Loucy (cell line): ENCODE data around the gene BTRC.
A peak's percentile ranks its signal among the peaks of the same experiment; 100 is the strongest.

Experiments used
- H2AFZ ChIP-seq: fragments of 200-600 bp; sonication (generic); 2 replicates; pipeline ENCODE4 v1.6.0; 2016; ENCODE audit warnings: antibody characterized with exemption, mild to moderate bottlenecking, low read length, moderate library complexity
- H3F3A ChIP-seq: fragments of 200-600 bp; 2 replicates; pipeline ENCODE4 v1.6.0; 2016; ENCODE audit warnings: antibody characterized with exemption, low read depth, mild to moderate bottlenecking
- H3K27me3 ChIP-seq: fragments of 200-600 bp; sonication (generic); 2 replicates; pipeline ENCODE4 v1.6.1; 2014; ENCODE audit warnings: low read length, mild to moderate bottlenecking; ENCODE audit not compliant: insufficient read depth, poor library complexity, severe bottlenecking
- H3K36me3 ChIP-seq: fragments of 200-600 bp; sonication (generic); 2 replicates; pipeline ENCODE4 v1.6.1; 2016; ENCODE audit warnings: low read length; ENCODE audit not compliant: insufficient read depth
- H3K4me1 ChIP-seq: fragments of 200-600 bp; sonication (generic); 2 replicates; pipeline ENCODE4 v1.5.1; 2014; ENCODE audit warnings: low read length, mild to moderate bottlenecking; ENCODE audit not compliant: insufficient read depth, poor library complexity, severe bottlenecking
- H3K4me2 ChIP-seq: fragments of 200-600 bp; sonication (generic); 2 replicates; pipeline ENCODE4 v1.6.0; 2014; ENCODE audit warnings: antibody characterized with exemption, low read length, low read depth, mild to moderate bottlenecking; ENCODE audit not compliant: poor library complexity, severe bottlenecking
- H3K4me3 ChIP-seq: fragments of 200-600 bp; sonication (generic); 2 replicates; pipeline ENCODE4 v1.5.1; 2014; ENCODE audit warnings: low read length, mild to moderate bottlenecking, mixed read lengths; ENCODE audit not compliant: poor library complexity, severe bottlenecking
- H3K79me2 ChIP-seq: fragments of 200-600 bp; sonication (generic); 2 replicates; pipeline ENCODE4 v1.6.1; 2014; ENCODE audit warnings: low read length; ENCODE audit not compliant: insufficient read depth
- H3K9ac ChIP-seq: fragments of 200-600 bp; sonication (generic); 2 replicates; pipeline ENCODE4 v1.6.0; 2014; ENCODE audit warnings: mild to moderate bottlenecking, low read depth, low read length, moderate library complexity; ENCODE audit not compliant: poor library complexity, severe bottlenecking
- H3K9me2 ChIP-seq: fragments of 200-600 bp; sonication (generic); replicated peaks from 2 replicates; pipeline ENCODE4 v1.6.1; 2016; ENCODE audit warnings: low read depth, low read length, mixed read lengths
- H3K9me3 ChIP-seq: fragments of 200-600 bp; sonication (generic); 2 replicates; pipeline ENCODE4 v1.6.1; 2014; ENCODE audit warnings: mild to moderate bottlenecking, antibody characterized with exemption, low read length, low read depth; ENCODE audit not compliant: insufficient read depth
- H4K20me1 ChIP-seq: fragments of 200-600 bp; sonication (generic); 2 replicates; pipeline ENCODE4 v1.6.0; 2014; ENCODE audit warnings: antibody characterized with exemption, low read length, mild to moderate bottlenecking; ENCODE audit not compliant: insufficient read depth, poor library complexity, severe bottlenecking
- EZH2phosphoT487 ChIP-seq: fragments of 200-600 bp; IDR thresholded peaks from 2 replicates; pipeline ENCODE4 v1.6.1; 2018; ENCODE audit warnings: antibody characterized with exemption, mild to moderate bottlenecking, moderate library complexity, borderline replicate concordance
- TF ChIP-seq, protein P1 (sequence below): fragments of 200-600 bp; sonication (generic); conservative IDR thresholded peaks from 2 replicates; pipeline ENCODE4 v1.5.1; 2014; ENCODE audit warnings: mild to moderate bottlenecking, antibody characterized with exemption, low read length

BTRC gene

GRCh38 chr10:101375076-101375475, 21.1 kb downstream of the BTRC start:
- Histone ChIP-seq H3K4me1 (peaks cover 12% of the 10 kb centered on the region), H2AFZ (no peak overlapping the region), H3K4me3 (no peak overlapping the region), H3K9ac (no peak overlapping the region), H3K36me3 (no peaks in the 10 kb centered on the region), H3K9me3 (no peaks in the 10 kb centered on the region), H3K27me3 (no peaks in the 10 kb centered on the region), H4K20me1 (no peaks in the 10 kb centered on the region), H3K9me2 (no peaks in the 10 kb centered on the region), H3F3A (no peaks in the 10 kb centered on the region), H3K4me2 (peak overlapping the region; percentile 31), H3K79me2 (peaks cover 24% of the 10 kb centered on the region; the same call in 1 of the 2 replicates)
- TF ChIP-seq EZH2phosphoT487: no peak
- TF ChIP-seq, protein P1, sequence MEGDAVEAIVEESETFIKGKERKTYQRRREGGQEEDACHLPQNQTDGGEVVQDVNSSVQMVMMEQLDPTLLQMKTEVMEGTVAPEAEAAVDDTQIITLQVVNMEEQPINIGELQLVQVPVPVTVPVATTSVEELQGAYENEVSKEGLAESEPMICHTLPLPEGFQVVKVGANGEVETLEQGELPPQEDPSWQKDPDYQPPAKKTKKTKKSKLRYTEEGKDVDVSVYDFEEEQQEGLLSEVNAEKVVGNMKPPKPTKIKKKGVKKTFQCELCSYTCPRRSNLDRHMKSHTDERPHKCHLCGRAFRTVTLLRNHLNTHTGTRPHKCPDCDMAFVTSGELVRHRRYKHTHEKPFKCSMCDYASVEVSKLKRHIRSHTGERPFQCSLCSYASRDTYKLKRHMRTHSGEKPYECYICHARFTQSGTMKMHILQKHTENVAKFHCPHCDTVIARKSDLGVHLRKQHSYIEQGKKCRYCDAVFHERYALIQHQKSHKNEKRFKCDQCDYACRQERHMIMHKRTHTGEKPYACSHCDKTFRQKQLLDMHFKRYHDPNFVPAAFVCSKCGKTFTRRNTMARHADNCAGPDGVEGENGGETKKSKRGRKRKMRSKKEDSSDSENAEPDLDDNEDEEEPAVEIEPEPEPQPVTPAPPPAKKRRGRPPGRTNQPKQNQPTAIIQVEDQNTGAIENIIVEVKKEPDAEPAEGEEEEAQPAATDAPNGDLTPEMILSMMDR: no peak

GRCh38 chr10:101379663-101380352, 25.8 kb downstream of the BTRC start:
- Histone ChIP-seq H3F3A (no peaks in the 10 kb centered on the region), H3K9ac (no peak overlapping the region), H3K27me3 (no peaks in the 10 kb centered on the region), H3K79me2 (peaks cover 29% of the 10 kb centered on the region), H3K36me3 (no peaks in the 10 kb centered on the region), H3K4me1 (peaks cover 11% of the 10 kb centered on the region), H4K20me1 (no peaks in the 10 kb centered on the region), H3K4me2 (no peak overlapping the region), H3K4me3 (no peak overlapping the region), H3K9me2 (no peaks in the 10 kb centered on the region), H2AFZ (no peak overlapping the region), H3K9me3 (no peaks in the 10 kb centered on the region)
- TF ChIP-seq, protein P1: no peak
- no peak for TF ChIP-seq EZH2phosphoT487

GRCh38 chr10:101380353-101381017, 26.5 kb downstream of the BTRC start:
- Histone ChIP-seq H3K9ac (no peak overlapping the region), H2AFZ (no peak overlapping the region), H4K20me1 (no peaks in the 10 kb centered on the region), H3F3A (no peaks in the 10 kb centered on the region), H3K36me3 (no peaks in the 10 kb centered on the region), H3K79me2 (peaks cover 29% of the 10 kb centered on the region), H3K9me2 (no peaks in the 10 kb centered on the region), H3K4me1 (peaks cover 4% of the 10 kb centered on the region), H3K27me3 (no peaks in the 10 kb centered on the region), H3K9me3 (no peaks in the 10 kb centered on the region), H3K4me3 (no peak overlapping the region), H3K4me2 (no peak overlapping the region)
- TF ChIP-seq, protein P1: no peak
- no peak for TF ChIP-seq EZH2phosphoT487
